ENCODE measurements around the gene SETD5. TPM values are rescaled to one million over a fixed set of nuclear protein-coding genes. Genes with fewer than 3 reads are reported as not detected.

The SETD5 gene
- polyA plus RNA-seq, 3 donors: 101 to 106 (median 105) TPM

- DNase-seq (ENCODE audit: low read depth in 3 of 3, low spot score in 2 of 3): no peak
These were observed 10.7 kb upstream of the SETD5 start for GRCh38 chr3:9386501-9387321.

GRCh38 chr3:9387322-9387655 is 10.1 kb upstream of the SETD5 start:
- DNase-seq (ENCODE audit: low read depth in 3 of 3, low spot score in 2 of 3): no peak

GRCh38 chr3:9388142-9388541 is 9.3 kb upstream of the SETD5 start:
- DNase-seq (ENCODE audit: low read depth in 3 of 3, low spot score in 2 of 3): no peak

- DNase-seq (ENCODE audit: low read depth in 3 of 3, low spot score in 2 of 3): no peak
These were observed 8.7 kb upstream of the SETD5 start for GRCh38 chr3:9388562-9389272.

- DNase-seq (ENCODE audit: low read depth in 3 of 3, low spot score in 2 of 3): no peak
These were observed 7.0 kb upstream of the SETD5 start for GRCh38 chr3:9390265-9390888.

- DNase-seq (ENCODE audit: low read depth in 3 of 3, low spot score in 2 of 3): no peak
These were observed 5.4 kb upstream of the SETD5 start for GRCh38 chr3:9392041-9392440.

- DNase-seq (ENCODE audit: low read depth in 3 of 3, low spot score in 2 of 3): no peak
These were observed 1.7 kb upstream of the SETD5 start for GRCh38 chr3:9395570-9396300.

- peak in 2 of 3 donors; percentile 74 to 78 for DNase-seq (ENCODE audit: low read depth in 3 of 3, low spot score in 2 of 3)
These were observed 1.1 kb upstream of the SETD5 start for GRCh38 chr3:9396301-9396631.

GRCh38 chr3:9396632-9397331 is 633 bp upstream of the SETD5 start:
- peak; percentile 94 to 98 (median 95) for DNase-seq (ENCODE audit: low read depth in 3 of 3, low spot score in 2 of 3)

- peak in 2 of 3 donors; percentile 43 to 56 for DNase-seq (ENCODE audit: low read depth in 3 of 3, low spot score in 2 of 3)
These were observed 688 bp downstream of the SETD5 start for GRCh38 chr3:9397906-9398699.

- DNase-seq (ENCODE audit: low read depth in 3 of 3, low spot score in 2 of 3): peak in 1 of 3 donors; percentile 33
These were observed 1.4 kb downstream of the SETD5 start for GRCh38 chr3:9398700-9399336.

- no peak for DNase-seq (ENCODE audit: low read depth in 3 of 3, low spot score in 2 of 3)
These were observed 1.9 kb downstream of the SETD5 start for GRCh38 chr3:9399337-9399703.

GRCh38 chr3:9399746-9400145 is 2.3 kb downstream of the SETD5 start:
- peak in 1 of 3 donors; percentile 75 for DNase-seq (ENCODE audit: low read depth in 3 of 3, low spot score in 2 of 3)

GRCh38 chr3:9400616-9401015 is 3.2 kb downstream of the SETD5 start:
- no peak for DNase-seq (ENCODE audit: low read depth in 3 of 3, low spot score in 2 of 3)

- DNase-seq (ENCODE audit: low read depth in 3 of 3, low spot score in 2 of 3): no peak
These were observed 4.6 kb downstream of the SETD5 start for GRCh38 chr3:9401986-9402385.

GRCh38 chr3:9402410-9403228 is 5.2 kb downstream of the SETD5 start:
- no peak for DNase-seq (ENCODE audit: low read depth in 3 of 3, low spot score in 2 of 3)

GRCh38 chr3:9403463-9403862 is 6.0 kb downstream of the SETD5 start:
- no peak for DNase-seq (ENCODE audit: low read depth in 3 of 3, low spot score in 2 of 3)

- no peak for DNase-seq (ENCODE audit: low read depth in 3 of 3, low spot score in 2 of 3)
These were observed 7.3 kb downstream of the SETD5 start for GRCh38 chr3:9404680-9405079.
